HG02852 (cell line): ENCODE results near the gene FIGN.

Experiments
- ATAC-seq: cut with Tn5 transposase; IDR thresholded peaks from one replicate; pipeline ENCODE4 v1.9.1; 2021; ENCODE audit warnings: mild to moderate bottlenecking, moderate library complexity; ENCODE audit not compliant: unreplicated experiment

Gene FIGN

DNA sequence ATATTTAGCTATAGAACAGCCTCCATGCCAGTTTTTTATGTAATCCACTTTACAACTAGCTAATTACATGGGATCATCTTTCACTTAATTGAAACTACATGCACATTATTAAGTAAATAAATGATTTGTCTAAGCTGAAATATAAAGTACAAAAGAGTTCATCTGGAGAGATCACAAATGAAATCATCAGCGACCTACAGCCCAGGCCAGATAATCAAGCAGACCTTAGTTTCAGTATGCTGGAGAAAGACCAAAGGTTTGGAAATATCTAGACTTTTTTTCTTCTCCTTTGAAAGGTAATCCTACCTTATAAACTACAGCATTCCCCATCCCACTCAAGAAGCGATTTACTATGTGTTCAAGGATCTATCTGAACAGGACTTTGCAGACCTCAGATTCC is 26.5 kb downstream of the FIGN start:
- no peak for ATAC-seq

- ATAC-seq = no peak
Observed at GRCh38 chr2:163708265-163708664, 27.5 kb downstream of the FIGN start.

GRCh38 chr2:163703386-163703785 is 32.4 kb downstream of the FIGN start:
- ATAC-seq = no peak

GRCh38 chr2:163701399-163702195 is 34.2 kb downstream of the FIGN start:
- ATAC-seq = no peak

GRCh38 chr2:163698857-163699256 is 37.0 kb downstream of the FIGN start:
- no peak for ATAC-seq

- no peak for ATAC-seq
Observed at GRCh38 chr2:163697846-163698637, 37.8 kb downstream of the FIGN start.

DNA sequence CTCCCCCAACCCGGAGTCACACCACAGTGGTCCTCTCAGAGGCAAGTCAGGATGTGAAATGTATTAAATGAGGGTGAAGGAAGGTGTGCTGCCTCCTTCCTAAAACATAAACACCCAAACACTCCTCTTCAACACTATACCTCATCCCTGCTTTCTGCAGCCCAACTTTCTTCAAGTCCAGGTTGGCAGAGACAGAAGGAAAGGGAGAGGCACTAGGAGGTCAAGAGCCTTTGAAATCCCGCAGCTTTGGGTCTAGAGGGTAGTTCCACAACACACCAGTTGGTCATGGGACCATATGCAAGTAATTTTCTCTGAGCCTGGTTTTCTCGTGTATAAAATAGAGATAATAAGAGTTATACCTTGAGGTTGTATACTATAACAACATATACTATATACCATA is 38.4 kb downstream of the FIGN start:
- no peak for ATAC-seq

DNA sequence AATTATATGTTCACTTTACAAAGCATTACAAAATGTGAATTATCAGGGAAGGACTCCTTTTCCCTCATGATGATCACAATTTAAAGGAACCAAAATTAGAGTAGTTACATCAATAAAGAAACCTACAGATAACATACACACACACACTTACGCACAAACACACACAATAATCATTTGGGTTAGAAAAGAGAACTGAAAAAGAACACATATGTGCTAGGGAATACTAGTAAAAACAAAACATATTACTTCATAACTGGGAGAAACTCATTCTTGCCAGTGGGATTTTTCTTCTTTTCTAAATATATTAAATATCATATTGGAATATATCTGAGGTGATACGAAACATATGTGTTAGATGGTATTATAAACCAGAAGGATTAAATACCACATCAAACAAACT is 42.3 kb downstream of the FIGN start:
- ATAC-seq = no peak

GRCh38 chr2:163692611-163693482 is 43.0 kb downstream of the FIGN start:
- ATAC-seq = no peak

DNA sequence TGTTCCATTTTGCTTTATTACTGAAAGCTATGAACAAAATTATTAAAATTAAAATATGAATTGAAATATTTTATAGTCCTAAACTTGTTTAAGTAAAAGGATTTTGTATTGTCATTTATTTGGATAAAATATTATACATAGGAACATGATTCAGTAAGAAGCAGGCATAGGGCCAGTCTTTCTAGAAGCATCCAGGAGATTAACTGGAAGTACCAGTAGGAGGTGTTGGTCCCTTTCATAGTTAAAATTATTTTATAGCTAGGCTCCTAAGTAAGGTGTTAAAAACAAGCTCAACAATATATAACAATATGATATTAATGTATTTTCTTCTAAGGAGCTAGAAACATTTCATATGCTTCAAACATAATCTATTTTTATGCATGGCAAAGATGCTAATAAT is 43.7 kb downstream of the FIGN start:
- ATAC-seq = no peak

- no peak for ATAC-seq
Observed at GRCh38 chr2:163690896-163691295, 44.9 kb downstream of the FIGN start.

- no peak for ATAC-seq
Observed at GRCh38 chr2:163687217-163687616, 48.6 kb downstream of the FIGN start.

- ATAC-seq = no peak
Observed at GRCh38 chr2:163686289-163686688, 49.5 kb downstream of the FIGN start.

DNA sequence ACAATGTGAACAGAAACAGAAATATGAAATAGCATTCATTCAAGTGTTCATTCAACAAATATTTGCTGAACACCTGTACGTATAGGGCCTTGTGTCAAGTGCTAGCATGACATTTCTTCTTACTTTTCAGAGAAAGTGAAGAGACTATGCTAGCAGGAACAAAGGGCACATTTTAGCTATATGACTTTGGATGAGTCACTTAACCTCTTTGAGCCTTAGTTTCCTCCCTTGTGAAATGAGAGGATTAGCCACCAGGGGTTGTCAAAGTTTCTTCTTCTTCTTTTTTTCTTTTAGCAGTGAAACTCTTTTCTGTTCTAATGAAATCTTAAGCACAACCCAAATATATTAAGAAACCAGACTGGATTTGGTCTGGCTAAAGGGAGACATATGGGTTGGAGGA is 53.1 kb downstream of the FIGN start:
- no peak for ATAC-seq

GRCh38 chr2:163681745-163682144 is 54.1 kb downstream of the FIGN start:
- no peak for ATAC-seq

DNA sequence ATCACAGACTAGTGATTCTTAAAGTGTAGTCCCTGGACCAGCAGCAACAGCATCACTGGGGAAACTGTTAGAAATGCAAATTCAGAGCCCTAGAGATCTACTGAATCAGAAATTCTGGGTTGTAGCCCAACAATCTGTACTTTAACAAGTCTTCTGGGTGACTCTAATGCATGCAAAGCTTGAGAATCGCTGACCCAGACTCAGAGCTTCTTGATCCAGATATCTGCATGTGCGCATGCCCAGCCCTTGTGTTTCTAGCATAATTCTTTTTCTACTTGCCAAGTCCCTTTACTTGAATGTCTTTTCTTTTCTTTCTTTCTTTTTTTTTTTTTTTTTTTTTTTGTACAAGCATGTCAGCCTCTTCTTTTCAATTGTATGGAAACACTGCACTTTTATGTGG is 60.4 kb downstream of the FIGN start:
- no peak for ATAC-seq

DNA sequence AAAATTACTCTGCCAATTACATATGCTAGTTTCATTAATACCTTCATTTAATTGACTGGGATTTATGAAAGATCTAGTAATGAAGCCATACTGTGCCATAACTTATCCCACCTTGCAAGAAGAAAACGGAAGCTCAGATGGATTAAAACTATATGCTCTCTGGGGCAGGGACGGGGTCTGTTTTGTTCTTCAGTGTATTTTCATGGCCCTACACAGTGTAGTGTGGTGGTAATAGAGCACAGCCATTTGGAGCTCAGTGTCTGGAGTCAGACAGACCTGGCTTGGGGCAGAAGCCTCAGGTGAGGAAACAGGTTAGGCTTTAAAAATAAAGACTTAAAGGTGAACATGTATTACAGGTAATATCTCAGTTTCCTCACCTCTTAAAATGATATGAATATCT is 62.3 kb downstream of the FIGN start:
- no peak for ATAC-seq

DNA sequence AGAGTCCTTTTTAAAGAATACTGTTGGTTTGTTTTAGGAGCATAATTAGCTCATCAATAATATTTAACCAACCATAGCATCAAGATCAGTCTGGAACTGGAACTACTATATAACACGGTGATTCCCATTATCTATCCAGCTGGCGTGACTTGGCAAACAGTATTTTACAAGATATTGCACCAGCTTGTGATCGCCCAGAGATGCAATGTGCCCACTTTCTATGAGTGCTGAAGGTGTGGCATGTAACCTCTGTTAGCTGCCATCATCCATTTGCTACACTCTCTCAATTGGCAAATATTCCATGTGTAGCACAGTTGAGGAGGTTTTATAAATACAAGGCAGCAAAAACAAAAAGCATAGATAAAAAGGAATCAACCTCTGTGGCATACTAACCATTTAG is 64.9 kb downstream of the FIGN start:
- ATAC-seq = no peak

- ATAC-seq = no peak
Observed at GRCh38 chr2:163669506-163669905, 66.3 kb downstream of the FIGN start.

DNA sequence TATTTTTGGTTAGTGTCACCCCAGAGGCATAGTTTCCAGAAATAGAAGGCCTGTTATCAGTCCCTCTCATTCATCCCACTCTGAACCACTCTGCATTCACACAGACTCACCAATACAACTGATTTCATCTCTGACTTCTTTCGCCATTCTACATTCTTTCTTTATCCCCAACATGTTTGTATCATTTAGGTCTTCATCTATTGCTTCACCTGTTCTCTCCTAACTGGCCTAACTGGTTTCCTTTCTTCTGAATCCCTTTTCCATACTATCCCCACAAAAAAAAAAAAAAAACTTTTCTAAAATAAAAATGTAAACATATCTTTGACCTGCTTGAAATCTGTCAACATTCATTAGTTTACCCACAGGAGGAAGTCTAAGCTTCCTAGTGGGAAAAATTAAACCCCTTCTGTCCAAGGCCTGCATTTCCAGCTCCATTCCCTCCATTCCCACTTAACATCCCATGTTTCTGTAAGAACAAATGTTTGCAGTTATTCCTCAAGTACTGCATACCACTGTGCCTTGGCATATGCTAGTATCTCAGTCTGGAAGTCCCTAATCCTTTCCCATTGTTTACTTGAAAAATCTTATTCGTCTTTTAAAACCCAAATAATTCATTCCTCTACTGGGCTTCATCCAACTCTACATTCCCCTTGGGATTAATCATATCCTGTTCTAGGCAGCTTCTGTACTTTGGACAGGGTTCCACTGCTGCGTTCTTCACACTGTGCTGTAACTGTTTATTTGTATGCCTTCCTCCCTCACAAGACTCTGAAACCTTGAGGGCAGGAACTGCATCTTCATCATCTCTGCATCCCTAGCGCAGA is 68.5 kb downstream of the FIGN start:
- no peak for ATAC-seq

- no peak for ATAC-seq
Observed at GRCh38 chr2:163665817-163666216, 70.0 kb downstream of the FIGN start.
